SW480 (cell line): ENCODE data around the gene PRR33.

Experiments used
- DNase-seq: peaks from one replicate; pipeline ENCODE4 v3.0.0-alpha.2; 2016; ENCODE audit warnings: low spot score

Gene PRR33

DNA sequence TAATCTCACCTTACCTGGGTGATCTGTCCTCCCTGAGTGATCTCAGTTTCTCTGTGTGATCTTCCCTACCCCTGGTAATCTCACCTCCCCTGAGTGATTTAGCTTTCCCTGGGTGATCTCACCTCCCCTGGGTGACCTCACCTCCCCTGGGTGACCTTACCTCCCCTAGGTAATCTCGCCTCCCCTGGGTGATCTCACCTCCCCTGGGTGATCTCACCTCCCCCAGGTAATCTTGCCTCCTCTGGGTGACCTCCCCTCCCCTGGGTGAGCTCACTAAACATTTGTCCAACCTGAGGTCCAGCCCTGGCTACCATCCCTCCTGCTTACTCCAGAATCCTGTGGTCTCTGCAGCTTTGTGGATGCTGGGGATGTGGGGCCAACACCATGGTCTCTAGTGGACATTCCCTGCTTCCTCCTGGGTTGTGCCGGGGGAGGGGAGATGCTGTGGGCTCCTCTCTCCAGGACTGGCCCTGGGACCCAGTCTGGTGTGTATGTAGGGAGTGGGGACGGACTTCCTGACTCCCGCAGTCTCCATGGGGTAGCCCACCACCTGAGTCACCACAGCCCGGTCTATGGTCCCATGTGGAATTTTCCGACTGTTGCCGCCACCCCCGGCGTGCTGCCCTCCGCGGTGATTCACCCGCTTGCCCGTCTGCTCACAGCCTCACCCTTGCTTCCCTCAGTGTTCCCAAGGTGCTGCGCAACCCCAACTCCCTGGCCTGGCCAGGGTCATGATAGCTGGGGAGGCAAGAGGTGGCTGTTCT is 28.9 kb downstream of the PRR33 start:
- DNase-seq, result peak; percentile 55

- DNase-seq, result no peak
Observed at GRCh38 chr11:1861435-1862411, 30.0 kb downstream of the PRR33 start.

DNA sequence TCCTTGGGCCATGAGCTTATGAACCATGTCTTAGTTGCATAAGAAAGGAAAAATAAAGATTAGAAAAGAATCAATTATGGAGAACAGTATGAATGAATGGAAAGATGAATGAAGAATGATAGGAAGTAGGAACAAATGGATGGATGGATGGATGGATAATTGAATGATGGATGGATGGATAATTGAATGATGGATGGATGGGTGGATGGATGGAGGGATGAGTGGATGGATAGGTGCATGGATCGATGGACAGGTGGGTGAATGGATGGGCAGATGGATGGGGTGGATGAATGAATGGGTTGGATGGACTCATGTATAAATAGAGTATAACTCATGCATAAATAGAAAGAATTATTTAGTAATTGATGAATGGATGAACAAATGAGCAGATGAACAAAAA is 31.6 kb downstream of the PRR33 start:
- DNase-seq, result no peak

- no peak for DNase-seq
Observed at GRCh38 chr11:1859004-1859403, 32.7 kb downstream of the PRR33 start.

DNA sequence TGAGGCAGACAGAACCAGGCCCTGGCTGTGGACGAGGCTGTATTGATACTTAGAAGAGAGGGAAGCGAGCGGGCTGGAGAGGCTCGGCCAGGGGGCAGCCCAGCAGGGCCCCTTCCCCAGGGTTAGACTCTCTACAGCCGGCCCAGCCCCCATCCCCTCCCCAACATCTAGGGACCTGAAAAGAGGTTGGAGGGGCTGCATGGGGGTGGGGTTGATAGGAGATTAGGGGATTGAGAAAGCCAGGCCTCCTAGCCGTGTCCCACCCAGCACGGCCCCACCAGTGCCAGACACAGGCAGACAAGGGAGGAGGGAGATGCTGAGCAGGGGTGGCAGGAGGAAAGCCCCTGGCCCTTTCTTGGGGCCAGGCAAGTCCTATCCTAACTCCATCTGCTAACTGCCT is 33.1 kb downstream of the PRR33 start:
- DNase-seq, result no peak

- no peak for DNase-seq
Observed at GRCh38 chr11:1858154-1858553, 33.5 kb downstream of the PRR33 start.

DNA sequence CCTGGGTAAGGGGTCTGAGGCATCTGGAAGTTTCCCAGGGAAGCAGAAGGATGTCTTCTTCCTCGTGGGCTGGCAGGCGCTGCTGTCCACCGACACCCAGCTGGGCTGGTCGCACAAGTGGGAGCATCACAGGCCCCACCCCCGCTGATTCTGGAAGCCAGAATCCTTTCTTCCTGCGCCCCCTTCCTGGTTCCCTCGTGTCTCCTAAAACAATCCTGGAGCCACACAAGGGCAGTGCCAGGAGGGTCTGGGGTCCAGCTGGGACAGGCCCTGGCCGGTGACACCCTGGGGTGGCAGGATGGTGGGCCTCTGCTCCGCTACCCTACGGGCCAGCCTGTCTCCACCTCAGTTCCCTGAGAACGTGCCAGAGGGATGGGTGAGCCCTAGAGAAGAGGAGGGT is 34.6 kb downstream of the PRR33 start:
- no peak for DNase-seq

DNA sequence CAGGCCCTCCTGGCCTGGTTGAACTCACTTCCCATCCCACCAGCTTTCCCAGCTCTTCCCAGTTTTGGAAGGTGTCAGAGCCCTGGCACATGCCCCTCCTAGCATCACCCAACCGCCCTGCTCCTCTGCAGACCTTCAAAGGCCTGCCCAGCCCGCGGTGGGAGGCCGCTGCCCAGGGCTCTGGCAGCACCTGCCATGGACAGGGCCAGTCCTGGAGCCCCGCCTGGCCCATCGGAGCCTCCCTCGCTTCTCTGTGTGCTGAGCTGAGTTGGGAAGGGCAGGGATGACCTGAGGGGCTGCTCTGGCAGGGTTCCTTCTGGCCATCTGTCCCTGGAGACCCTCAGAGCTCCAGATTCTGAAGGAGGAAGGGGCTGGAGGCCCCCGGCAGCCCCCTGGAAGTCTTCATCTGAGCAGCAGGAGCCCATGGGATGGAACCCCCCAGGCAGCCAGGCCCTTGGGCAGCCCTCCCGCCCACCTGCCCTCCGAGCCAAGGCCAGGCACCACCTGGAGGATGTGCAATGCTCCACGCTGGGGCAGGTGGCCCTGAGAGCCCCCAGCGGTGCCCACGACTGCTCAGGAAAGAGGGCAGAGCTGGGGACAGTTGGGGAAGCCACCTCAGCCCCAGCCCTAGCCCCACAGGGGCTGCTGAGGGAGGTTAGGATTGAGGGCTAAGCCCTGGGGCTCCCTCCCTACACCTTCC is 35.2 kb downstream of the PRR33 start:
- DNase-seq, result no peak

- DNase-seq, result no peak
Observed at GRCh38 chr11:1855886-1856265, 35.8 kb downstream of the PRR33 start.

GRCh38 chr11:1854949-1855885 is 36.5 kb downstream of the PRR33 start:
- DNase-seq, result no peak

DNA sequence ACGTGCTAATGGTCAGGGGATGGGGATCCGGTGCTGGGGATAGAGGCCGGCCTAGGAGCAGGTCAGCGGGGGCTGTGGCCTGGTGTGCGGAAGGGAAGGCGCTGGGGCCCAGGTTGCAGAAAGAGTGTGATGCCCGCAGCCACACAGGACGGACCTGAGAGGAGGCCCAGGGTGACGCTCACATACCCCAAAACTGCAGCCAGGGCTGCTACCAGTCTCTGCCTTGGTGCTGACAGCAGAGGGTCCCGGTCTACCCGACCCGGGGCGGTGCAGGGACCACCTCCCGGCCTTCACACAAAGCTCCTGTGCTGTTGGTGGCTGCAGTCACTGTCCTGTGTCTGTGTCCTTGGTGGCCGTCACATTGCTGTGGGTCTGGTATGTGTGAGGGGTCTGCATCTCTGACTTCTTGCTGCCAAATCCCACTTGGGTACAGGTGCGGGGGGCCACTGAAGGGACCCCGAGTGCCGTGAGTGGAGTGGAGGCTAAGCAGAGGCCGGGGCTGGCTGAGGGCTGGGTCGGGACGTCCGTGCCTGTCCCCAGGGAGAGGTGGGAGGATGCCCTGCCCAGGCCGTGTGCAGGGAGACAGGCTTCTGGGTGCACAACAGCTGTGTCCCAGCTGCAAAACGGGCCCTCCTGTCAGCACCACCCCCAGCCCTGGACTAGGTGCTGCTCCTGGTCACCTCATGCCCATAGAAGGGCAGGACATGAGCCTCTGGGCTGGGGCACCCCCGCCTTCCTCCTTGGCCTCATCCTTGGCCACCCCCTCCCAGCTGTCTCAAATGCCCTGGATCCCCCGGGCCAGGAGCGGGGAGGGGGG is 37.4 kb downstream of the PRR33 start:
- DNase-seq, result no peak

- DNase-seq, result no peak
Observed at GRCh38 chr11:1853376-1854131, 38.1 kb downstream of the PRR33 start.

GRCh38 chr11:1852877-1853276 is 38.8 kb downstream of the PRR33 start, which contains the start of gene LSP1:
Gene LSP1 (plus strand): TSS chr11:1853084. CDS start chr11:1853145, 61 bp downstream.
- DNase-seq, result no peak

- no peak for DNase-seq
Observed at GRCh38 chr11:1852271-1852876, 39.3 kb downstream of the PRR33 start.

- no peak for DNase-seq
Observed at GRCh38 chr11:1851468-1852180, 40.1 kb downstream of the PRR33 start.

DNA sequence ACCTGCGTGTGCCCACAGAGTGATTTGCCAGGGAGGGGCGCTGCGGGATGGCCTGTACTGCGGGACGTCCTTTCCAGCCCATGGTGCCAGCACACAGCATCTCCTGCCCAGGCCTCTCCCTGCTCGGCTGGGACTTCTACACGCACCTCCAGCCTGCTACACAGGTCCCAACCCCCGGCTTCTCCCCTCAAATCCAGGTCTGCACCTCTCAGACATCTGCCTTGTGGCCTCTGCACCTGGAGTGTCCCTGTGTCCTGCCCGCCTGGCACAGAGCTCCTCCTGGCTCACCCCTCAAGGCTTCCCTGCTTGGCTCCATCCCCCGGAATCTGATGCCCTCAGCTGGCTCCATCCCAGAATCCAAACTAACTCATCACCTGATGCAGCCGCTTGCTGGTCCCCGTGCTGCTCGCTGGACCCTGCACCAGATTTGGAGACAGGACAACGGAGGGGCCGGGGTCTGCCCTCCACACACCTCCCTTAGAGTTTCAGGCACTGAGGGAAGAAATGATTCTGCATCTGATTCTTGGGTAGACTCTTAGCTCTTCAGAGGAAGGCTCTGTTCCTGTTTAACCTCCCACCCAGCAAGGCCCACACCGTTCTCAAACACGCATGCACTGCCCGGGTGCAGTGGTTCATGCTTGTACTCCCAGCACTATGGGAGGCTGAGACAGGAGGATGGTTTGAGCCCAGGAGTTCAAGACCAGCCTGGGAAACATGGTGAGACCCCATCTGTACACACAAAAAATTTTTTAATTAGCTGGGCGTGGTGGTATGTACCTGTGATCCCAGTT is 42.9 kb downstream of the PRR33 start:
- DNase-seq, result no peak

- no peak for DNase-seq
Observed at GRCh38 chr11:1847926-1848639, 43.6 kb downstream of the PRR33 start.
